IPS-18a (cell line): ENCODE results near the gene XBP1.
A peak's percentile ranks its signal among the peaks of the same experiment; 100 is the strongest.
"Not testable (repeated sequence)": the region's sequence is repeated elsewhere in the genome, so short reads cannot be mapped to it uniquely, and the experiment has no call there.

Experiments used
- H3K27ac ChIP-seq: one replicate; pipeline ENCODE4 v1.5.1; 2013; ENCODE audit warnings: low read length
- H3K27me3 ChIP-seq: one replicate; pipeline ENCODE4 v1.6.1; 2013; ENCODE audit warnings: mild to moderate bottlenecking, low read length; ENCODE audit not compliant: control insufficient read depth, insufficient read depth
- H3K36me3 ChIP-seq: one replicate; pipeline ENCODE4 v1.6.1; 2013; ENCODE audit warnings: low read depth, low read length; ENCODE audit not compliant: control insufficient read depth
- H3K4me1 ChIP-seq: one replicate; pipeline ENCODE4 v1.6.1; 2013; ENCODE audit warnings: low read depth, low read length; ENCODE audit not compliant: control insufficient read depth
- H3K4me3 ChIP-seq: one replicate; pipeline ENCODE4 v1.5.1; 2013; ENCODE audit warnings: low read length
- H3K9ac ChIP-seq: one replicate; pipeline ENCODE4 v1.6.1; 2013; ENCODE audit warnings: mild to moderate bottlenecking, low read length, moderate library complexity
- H3K9me3 ChIP-seq: one replicate; pipeline ENCODE4 v1.6.1; 2013; ENCODE audit warnings: low read depth, low read length; ENCODE audit not compliant: control insufficient read depth

XBP1 gene

GRCh38 chr22:28800308-28801041 lies at the start of gene XBP1:
XBP1 (minus strand) TSS chr22:28800569.
- no peaks in the 10 kb centered on the region for H3K27me3 ChIP-seq
- H3K36me3 ChIP-seq, result peaks cover 24% of the 10 kb centered on the region
- no peaks in the 10 kb centered on the region for H3K9me3 ChIP-seq
- H3K4me3 ChIP-seq, result peak within 1 kb of the TSS; percentile 85
- peak within 1 kb of the TSS; percentile 91 for H3K9ac ChIP-seq
- peak within 1 kb of the TSS; percentile 36 for H3K27ac ChIP-seq
- H3K4me1 ChIP-seq, result peaks cover 11% of the 10 kb centered on the region

- Histone ChIP-seq H3K27me3 (no peaks in the 10 kb centered on the region), H3K27ac (no peak overlapping the region), H3K4me1 (no peaks in the 10 kb centered on the region)
These were observed 46.6 kb upstream of the XBP1 start for GRCh38 chr22:28846994-28847393.

GRCh38 chr22:28844277-28844676 lies 43.9 kb upstream of the XBP1 start:
- H3K27ac ChIP-seq, H3K27me3 ChIP-seq, H3K9me3 ChIP-seq, H3K36me3 ChIP-seq, H3K9ac ChIP-seq, H3K4me1 ChIP-seq, H3K4me3 ChIP-seq: not testable (repeated sequence)

More at GRCh38 chr22:28846994-28847393, 46.6 kb upstream of the XBP1 start:
- H3K36me3 ChIP-seq, result no peaks in the 10 kb centered on the region
- H3K9ac ChIP-seq, result no peak overlapping the region
- no peak overlapping the region for H3K4me3 ChIP-seq
- no peaks in the 10 kb centered on the region for H3K9me3 ChIP-seq

- Histone ChIP-seq H3K36me3 (no peaks in the 10 kb centered on the region), H3K9me3 (no peaks in the 10 kb centered on the region), H3K9ac (no peak overlapping the region), H3K27me3 (no peaks in the 10 kb centered on the region), H3K4me3 (no peak overlapping the region), H3K4me1 (no peaks in the 10 kb centered on the region), H3K27ac (no peak overlapping the region)
These were observed 43.3 kb upstream of the XBP1 start for GRCh38 chr22:28843633-28844032.

- no peaks in the 10 kb centered on the region for H3K9me3 ChIP-seq
- H3K27me3 ChIP-seq, result no peaks in the 10 kb centered on the region
- no peak overlapping the region for H3K4me3 ChIP-seq
- no peaks in the 10 kb centered on the region for H3K36me3 ChIP-seq
- no peaks in the 10 kb centered on the region for H3K4me1 ChIP-seq
- no peak overlapping the region for H3K27ac ChIP-seq
- H3K9ac ChIP-seq, result no peak overlapping the region
These were observed 40.7 kb upstream of the XBP1 start for GRCh38 chr22:28841111-28841510.

- Histone ChIP-seq H3K27ac (no peak overlapping the region), H3K9ac (no peak overlapping the region), H3K9me3 (no peaks in the 10 kb centered on the region), H3K36me3 (no peaks in the 10 kb centered on the region), H3K27me3 (no peaks in the 10 kb centered on the region), H3K4me3 (no peak overlapping the region), H3K4me1 (no peaks in the 10 kb centered on the region)
These were observed 38.6 kb upstream of the XBP1 start for GRCh38 chr22:28838971-28839370.

- Histone ChIP-seq H3K4me3 (no peak overlapping the region), H3K4me1 (no peaks in the 10 kb centered on the region), H3K9ac (no peak overlapping the region), H3K36me3 (no peaks in the 10 kb centered on the region), H3K9me3 (no peaks in the 10 kb centered on the region), H3K27ac (no peak overlapping the region), H3K27me3 (no peaks in the 10 kb centered on the region)
These were observed 37.3 kb upstream of the XBP1 start for GRCh38 chr22:28837640-28838039.

- no peaks in the 10 kb centered on the region for H3K9me3 ChIP-seq
These were observed 35.3 kb upstream of the XBP1 start for GRCh38 chr22:28835630-28836189.

GRCh38 chr22:28833276-28833923 lies 33.0 kb upstream of the XBP1 start:
- Histone ChIP-seq H3K27ac (no peak overlapping the region), H3K4me1 (no peaks in the 10 kb centered on the region), H3K4me3 (no peak overlapping the region), H3K9me3 (no peaks in the 10 kb centered on the region), H3K27me3 (no peaks in the 10 kb centered on the region), H3K9ac (no peak overlapping the region), H3K36me3 (no peaks in the 10 kb centered on the region)

More at GRCh38 chr22:28835630-28836189, 35.3 kb upstream of the XBP1 start:
- Histone ChIP-seq H3K36me3 (no peaks in the 10 kb centered on the region), H3K27ac (no peak overlapping the region), H3K27me3 (no peaks in the 10 kb centered on the region), H3K4me3 (no peak overlapping the region), H3K9ac (no peak overlapping the region), H3K4me1 (no peaks in the 10 kb centered on the region)

GRCh38 chr22:28832731-28833130 lies 32.4 kb upstream of the XBP1 start:
- no peaks in the 10 kb centered on the region for H3K4me1 ChIP-seq
- no peak overlapping the region for H3K9ac ChIP-seq
- no peaks in the 10 kb centered on the region for H3K27me3 ChIP-seq
- H3K27ac ChIP-seq, result no peak overlapping the region
- no peaks in the 10 kb centered on the region for H3K9me3 ChIP-seq
- H3K4me3 ChIP-seq, result no peak overlapping the region
- H3K36me3 ChIP-seq, result no peaks in the 10 kb centered on the region

GRCh38 chr22:28831140-28832072 lies 31.0 kb upstream of the XBP1 start:
- Histone ChIP-seq H3K9ac (no peak overlapping the region), H3K27ac (no peak overlapping the region), H3K27me3 (no peaks in the 10 kb centered on the region), H3K36me3 (no peaks in the 10 kb centered on the region), H3K4me1 (no peaks in the 10 kb centered on the region), H3K9me3 (no peaks in the 10 kb centered on the region), H3K4me3 (no peak overlapping the region)
